ENCODE data around the gene AIF1.

DNA sequence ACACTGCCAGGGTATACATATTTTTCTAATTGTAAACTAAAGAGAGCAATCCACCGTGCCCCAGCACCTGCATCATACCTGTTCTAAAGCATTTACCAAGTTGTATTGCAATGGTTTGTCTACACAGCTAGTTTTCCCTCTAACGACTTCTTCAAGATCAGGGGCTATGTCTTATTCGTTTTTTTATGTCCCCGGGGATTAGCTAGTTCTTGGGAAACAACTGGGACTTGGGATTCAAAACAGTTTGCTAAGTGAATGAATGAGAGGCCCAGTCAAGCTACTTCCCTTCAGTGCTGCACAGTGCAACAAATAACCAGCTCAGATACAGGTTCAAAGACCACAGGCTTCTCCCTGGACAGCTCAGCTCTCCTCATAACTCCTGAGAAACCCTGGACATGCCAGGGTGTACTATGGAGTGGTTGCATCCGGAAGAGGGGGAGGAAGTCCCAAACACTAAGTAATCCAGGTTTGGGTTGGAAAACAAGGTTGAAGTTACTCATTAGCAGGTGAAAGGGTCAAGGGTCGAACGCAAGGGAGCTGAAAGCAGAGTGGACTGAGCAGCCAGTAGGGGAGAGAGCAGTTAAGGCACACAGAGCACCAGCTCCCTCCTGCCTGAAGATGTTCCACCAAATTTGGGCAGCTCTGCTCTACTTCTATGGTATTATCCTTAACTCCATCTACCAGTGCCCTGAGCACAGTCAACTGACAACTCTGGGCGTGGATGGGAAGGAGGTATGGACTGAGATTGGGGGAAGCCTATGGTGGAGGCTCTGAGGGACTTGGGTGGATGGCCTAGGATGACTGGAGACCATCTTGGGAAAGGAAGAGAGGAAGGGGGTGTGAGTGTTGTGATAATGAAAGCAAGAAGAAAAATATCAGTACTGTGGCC is 40.6 kb downstream of the AIF1 start, which contains the start of gene APOM:
- TF ChIP-seq, protein P1, sequence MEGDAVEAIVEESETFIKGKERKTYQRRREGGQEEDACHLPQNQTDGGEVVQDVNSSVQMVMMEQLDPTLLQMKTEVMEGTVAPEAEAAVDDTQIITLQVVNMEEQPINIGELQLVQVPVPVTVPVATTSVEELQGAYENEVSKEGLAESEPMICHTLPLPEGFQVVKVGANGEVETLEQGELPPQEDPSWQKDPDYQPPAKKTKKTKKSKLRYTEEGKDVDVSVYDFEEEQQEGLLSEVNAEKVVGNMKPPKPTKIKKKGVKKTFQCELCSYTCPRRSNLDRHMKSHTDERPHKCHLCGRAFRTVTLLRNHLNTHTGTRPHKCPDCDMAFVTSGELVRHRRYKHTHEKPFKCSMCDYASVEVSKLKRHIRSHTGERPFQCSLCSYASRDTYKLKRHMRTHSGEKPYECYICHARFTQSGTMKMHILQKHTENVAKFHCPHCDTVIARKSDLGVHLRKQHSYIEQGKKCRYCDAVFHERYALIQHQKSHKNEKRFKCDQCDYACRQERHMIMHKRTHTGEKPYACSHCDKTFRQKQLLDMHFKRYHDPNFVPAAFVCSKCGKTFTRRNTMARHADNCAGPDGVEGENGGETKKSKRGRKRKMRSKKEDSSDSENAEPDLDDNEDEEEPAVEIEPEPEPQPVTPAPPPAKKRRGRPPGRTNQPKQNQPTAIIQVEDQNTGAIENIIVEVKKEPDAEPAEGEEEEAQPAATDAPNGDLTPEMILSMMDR (IDR thresholded peaks at IDR 0.05; ENCODE audit: low read depth, low read length, poor library complexity, severe bottlenecking): no peak
- no peak for TF ChIP-seq EZH2phosphoT487 (IDR thresholded peaks at IDR 0.05; ENCODE audit: borderline replicate concordance, low read length)

All from DOHH2 (cell line).